Trophoblast cell (in vitro differentiated cells and primary cell): ENCODE data around the gene PEX14.

Experiments used
- DNase-seq, 2 donors: peaks; one replicate each; pipeline ENCODE4 v3.0.0-alpha.2; 2016
- H2AFZ ChIP-seq: 2 replicates; pipeline ENCODE4 v1.6.1; 2013; ENCODE audit warnings: low read length, moderate library complexity, mild to moderate bottlenecking; ENCODE audit not compliant: insufficient read depth, poor library complexity
- H2AK5ac ChIP-seq: 2 replicates; pipeline ENCODE4 v1.6.1; 2013; ENCODE audit warnings: mild to moderate bottlenecking, low read length
- H2BK120ac ChIP-seq: 2 replicates; pipeline ENCODE4 v1.6.1; 2013; ENCODE audit warnings: low read length, mild to moderate bottlenecking, moderate library complexity; ENCODE audit not compliant: insufficient read depth, poor library complexity
- H2BK12ac ChIP-seq: 2 replicates; pipeline ENCODE4 v1.6.1; 2013; ENCODE audit warnings: mild to moderate bottlenecking, low read length, moderate library complexity
- H2BK5ac ChIP-seq: 2 replicates; pipeline ENCODE4 v1.6.1; 2013; ENCODE audit warnings: low read length, low read depth, moderate library complexity, mild to moderate bottlenecking; ENCODE audit not compliant: poor library complexity
- H3K14ac ChIP-seq: 2 replicates; pipeline ENCODE4 v1.6.1; 2013; ENCODE audit warnings: mild to moderate bottlenecking, low read length
- H3K18ac ChIP-seq: 2 replicates; pipeline ENCODE4 v1.6.1; 2013; ENCODE audit warnings: mild to moderate bottlenecking, low read length
- H3K23ac ChIP-seq: 2 replicates; pipeline ENCODE4 v1.6.1; 2013; ENCODE audit warnings: low read length
- H3K27ac ChIP-seq: 2 replicates; pipeline ENCODE4 v1.5.1; 2013; ENCODE audit warnings: low read depth, mild to moderate bottlenecking, inconsistent platforms, low read length, moderate library complexity
- H3K27me3 ChIP-seq: 2 replicates; pipeline ENCODE4 v1.6.1; 2013; ENCODE audit warnings: inconsistent platforms, mild to moderate bottlenecking, low read length, moderate library complexity; ENCODE audit not compliant: insufficient read depth
- H3K36me3 ChIP-seq, 2 experiments: 1 replicate in 1 of 2; 2 replicates in 1 of 2; pipeline ENCODE4 v1.6.1; 2013; ENCODE audit warnings: low read length in 2 of 2, mild to moderate bottlenecking in 2 of 2, moderate library complexity in 1 of 2; ENCODE audit not compliant: insufficient read depth in 2 of 2, control insufficient read depth in 1 of 2
- H3K4ac ChIP-seq: 2 replicates; pipeline ENCODE4 v1.6.1; 2013; ENCODE audit warnings: low read depth, mild to moderate bottlenecking, low read length, moderate library complexity
- H3K4me1 ChIP-seq, 2 experiments: 1 replicate in 1 of 2; 2 replicates in 1 of 2; pipeline ENCODE4 v1.6.1; 2013; ENCODE audit warnings: low read length in 2 of 2, mild to moderate bottlenecking in 2 of 2, moderate library complexity in 1 of 2; ENCODE audit not compliant: insufficient read depth in 2 of 2, control insufficient read depth in 1 of 2
- H3K4me2 ChIP-seq: 2 replicates; pipeline ENCODE4 v1.6.1; 2013; ENCODE audit warnings: inconsistent platforms, mild to moderate bottlenecking, low read length, moderate library complexity
- H3K4me3 ChIP-seq: 2 replicates; pipeline ENCODE4 v1.5.1; 2013; ENCODE audit warnings: mild to moderate bottlenecking, low read depth, low read length, inconsistent platforms
- H3K79me1 ChIP-seq: one replicate; pipeline ENCODE4 v1.6.1; 2013; ENCODE audit warnings: low read length
- H3K79me2 ChIP-seq: 2 replicates; pipeline ENCODE4 v1.6.1; 2013; ENCODE audit warnings: low read length, mild to moderate bottlenecking; ENCODE audit not compliant: control insufficient read depth, insufficient read depth, poor library complexity
- H3K9ac ChIP-seq: 2 replicates; pipeline ENCODE4 v1.6.1; 2013; ENCODE audit warnings: mild to moderate bottlenecking, low read length
- H3K9me3 ChIP-seq: 2 replicates; pipeline ENCODE4 v1.6.1; 2013; ENCODE audit warnings: low read depth, mild to moderate bottlenecking, control low read depth, inconsistent platforms, low read length; ENCODE audit not compliant: insufficient read depth
- H4K12ac ChIP-seq: 2 replicates; pipeline ENCODE4 v1.6.1; 2013; ENCODE audit warnings: low read depth, mild to moderate bottlenecking, low read length, moderate library complexity
- H4K8ac ChIP-seq: 2 replicates; pipeline ENCODE4 v1.6.1; 2013; ENCODE audit warnings: low read depth, mild to moderate bottlenecking, low read length, moderate library complexity
- H4K91ac ChIP-seq: one replicate; pipeline ENCODE4 v1.6.1; 2013; ENCODE audit warnings: low read depth, mild to moderate bottlenecking, low read length, moderate library complexity
- WGBS: extraction: QIAGEN DNeasy Blood & Tissue Kit; methylation state at CpG from one replicate; pipeline ENCODE4 v1.1.7; 2013; ENCODE audit warnings: missing lambda C conversion rate; ENCODE audit not compliant: insufficient read length, insufficient coverage; ENCODE audit errors: extremely low coverage; 5-methylcytosine and 5-hydroxymethylcytosine counted together

PEX14 gene

GRCh38 chr1:10646347-10646861, 171.7 kb downstream of the PEX14 start:
- Histone ChIP-seq H2AK5ac (no peak overlapping the region), H3K4ac (no peak overlapping the region), H4K91ac (no peak overlapping the region), H3K36me3 (no peaks in the 10 kb centered on the region), H3K9me3 (peaks cover 8% of the 10 kb centered on the region), H3K27me3 (peaks cover 12% of the 10 kb centered on the region), H2BK120ac (no peak overlapping the region), H4K8ac (no peak overlapping the region), H3K18ac (no peak overlapping the region), H3K4me1 (peaks cover 0 to 2% of the 10 kb centered on the region in 2 experiments), H3K27ac (no peak overlapping the region), H3K9ac (no peak overlapping the region), H2AFZ (no peak overlapping the region), H3K79me1 (no peaks in the 10 kb centered on the region), H3K79me2 (no peaks in the 10 kb centered on the region), H3K23ac (no peak overlapping the region), H3K4me2 (no peak overlapping the region), H2BK5ac (no peak overlapping the region), H3K4me3 (no peak overlapping the region), H2BK12ac (no peak overlapping the region), H4K12ac (no peak overlapping the region), H3K14ac (no peak overlapping the region)
- DNase-seq: peak in 1 of 2 donors; percentile 23
- WGBS: no CpG with 5 or more reads among the region's 12 CpGs

GRCh38 chr1:10647414-10648170, 172.8 kb downstream of the PEX14 start:
- no peak overlapping the region for H4K91ac ChIP-seq
- no peak overlapping the region for H2BK120ac ChIP-seq
- no peak overlapping the region for H3K4ac ChIP-seq
- H3K18ac ChIP-seq: no peak overlapping the region
- no peak overlapping the region for H3K27ac ChIP-seq
- H2BK12ac ChIP-seq: no peak overlapping the region
- no peaks in the 10 kb centered on the region for H3K36me3 ChIP-seq
- H3K79me2 ChIP-seq: no peaks in the 10 kb centered on the region
- no peak overlapping the region for H3K4me2 ChIP-seq
- H3K14ac ChIP-seq: no peak overlapping the region
- H4K12ac ChIP-seq: no peak overlapping the region
- H2AK5ac ChIP-seq: no peak overlapping the region
- H3K4me1 ChIP-seq: peaks cover 0 to 3% of the 10 kb centered on the region in 2 experiments
- H2AFZ ChIP-seq: no peak overlapping the region
- no peak overlapping the region for H3K4me3 ChIP-seq
- H3K23ac ChIP-seq: no peak overlapping the region
- H3K27me3 ChIP-seq: peaks cover 13% of the 10 kb centered on the region
- no peak overlapping the region for H3K9ac ChIP-seq
- H3K79me1 ChIP-seq: no peaks in the 10 kb centered on the region
- H3K9me3 ChIP-seq: peaks cover 8% of the 10 kb centered on the region
- H4K8ac ChIP-seq: no peak overlapping the region
- no peak overlapping the region for H2BK5ac ChIP-seq
- peak in 1 of 2 donors; percentile 17 for DNase-seq
- no CpG with 5 or more reads among the region's 38 CpGs for WGBS

GRCh38 chr1:10648689-10649516, 174.2 kb downstream of the PEX14 start:
- WGBS: no CpG with 5 or more reads among the region's 32 CpGs
- no peak overlapping the region for H2BK5ac ChIP-seq
- no peak overlapping the region for H3K4ac ChIP-seq

GRCh38 chr1:10649517-10650201, 174.9 kb downstream of the PEX14 start:
- Histone ChIP-seq H3K4me1 (peaks cover 0 to 3% of the 10 kb centered on the region in 2 experiments), H3K9ac (no peak overlapping the region), H3K27ac (no peak overlapping the region), H3K79me2 (no peaks in the 10 kb centered on the region), H2AK5ac (no peak overlapping the region), H2BK12ac (no peak overlapping the region), H3K9me3 (peaks cover 8% of the 10 kb centered on the region), H3K18ac (no peak overlapping the region), H3K14ac (no peak overlapping the region), H3K4me2 (no peak overlapping the region), H3K27me3 (peaks cover 13% of the 10 kb centered on the region), H2AFZ (no peak overlapping the region), H3K4me3 (no peak overlapping the region), H4K8ac (no peak overlapping the region), H4K12ac (no peak overlapping the region), H2BK5ac (no peak overlapping the region), H2BK120ac (no peak overlapping the region), H3K36me3 (no peaks in the 10 kb centered on the region), H3K79me1 (no peaks in the 10 kb centered on the region), H4K91ac (no peak overlapping the region), H3K4ac (no peak overlapping the region), H3K23ac (no peak overlapping the region)
- no CpG with 5 or more reads among the region's 30 CpGs for WGBS
- no peak for DNase-seq

More at GRCh38 chr1:10648689-10649516, 174.2 kb downstream of the PEX14 start:
- Histone ChIP-seq H3K9me3 (peaks cover 8% of the 10 kb centered on the region), H3K27ac (no peak overlapping the region), H3K27me3 (peaks cover 13% of the 10 kb centered on the region), H3K4me2 (no peak overlapping the region), H2AK5ac (no peak overlapping the region), H3K36me3 (no peaks in the 10 kb centered on the region), H2BK120ac (no peak overlapping the region), H2AFZ (no peak overlapping the region), H3K9ac (no peak overlapping the region), H4K12ac (no peak overlapping the region), H2BK12ac (no peak overlapping the region), H3K14ac (no peak overlapping the region), H3K79me1 (no peaks in the 10 kb centered on the region), H3K23ac (no peak overlapping the region), H3K79me2 (no peaks in the 10 kb centered on the region), H4K91ac (no peak overlapping the region), H3K4me3 (no peak overlapping the region), H3K4me1 (peaks cover 0 to 3% of the 10 kb centered on the region in 2 experiments), H4K8ac (no peak overlapping the region), H3K18ac (no peak overlapping the region)
- DNase-seq: peak; percentile 6 to 33
